GM23338 (cell line): Measurements from ENCODE around the gene STIP1. TPM values are rescaled to one million over a fixed set of nuclear protein-coding genes. Genes with fewer than 3 reads are reported as not detected.

Experiments
- CREB1 ChIP-seq: fragments of 250-450 bp; sonication (Bioruptor Pico); IDR thresholded peaks from 2 replicates; pipeline ENCODE4 v1.5.0; 2020; ENCODE audit warnings: low read depth, mild to moderate bottlenecking, moderate library complexity
- CTCF ChIP-seq, 2 experiments: fragments of 200-600 bp in 1 of 2; sonication (generic) in 1 of 2; conservative IDR thresholded peaks; 2 replicates each; pipeline versions ENCODE4 v1.5.1 to v1.6.1; 2016 to 2017; ENCODE audit warnings: antibody characterized with exemption in 2 of 2, low read depth in 2 of 2, mild to moderate bottlenecking in 2 of 2, moderate library complexity in 1 of 2
- ETS1 ChIP-seq: IDR thresholded peaks from 2 replicates; pipeline ENCODE4 v1.6.1; 2016; ENCODE audit warnings: antibody characterized with exemption
- EZH2 ChIP-seq: fragments of 200-600 bp; sonication (generic); IDR thresholded peaks from one replicate; pipeline ENCODE4 v1.8.0; 2017; ENCODE audit warnings: antibody characterized with exemption, mild to moderate bottlenecking, low read depth; ENCODE audit not compliant: unreplicated experiment
- JUNB ChIP-seq: IDR thresholded peaks from one replicate; pipeline ENCODE4 v1.6.1; 2016; ENCODE audit warnings: antibody characterized with exemption; ENCODE audit not compliant: unreplicated experiment
- POLR2AphosphoS5 ChIP-seq: IDR thresholded peaks from 2 replicates; pipeline ENCODE4 v1.6.1; 2016; ENCODE audit warnings: antibody characterized with exemption, low read depth
- STAT1 ChIP-seq: IDR thresholded peaks from one replicate; pipeline ENCODE4 v1.6.1; 2016; ENCODE audit warnings: antibody characterized with exemption; ENCODE audit not compliant: unreplicated experiment
- ZNF114 ChIP-seq: fragments of 250-450 bp; sonication (Bioruptor Pico); IDR thresholded peaks from 2 replicates; pipeline ENCODE4 v1.5.0; 2020; ENCODE audit warnings: mild to moderate bottlenecking, moderate library complexity
- ZNF462 ChIP-seq: fragments of 250-450 bp; sonication (Bioruptor Pico); IDR thresholded peaks from 2 replicates; pipeline ENCODE4 v1.5.0; 2020; ENCODE audit warnings: mild to moderate bottlenecking, moderate library complexity
- polyA plus RNA-seq: library from polyadenylated mRNA; unstranded; fragments of >200 nt; fragmentation: Nextera tagmentation; extraction: Ambion mirVana; gene quantifications from 2 replicates; pipeline ENCODE4 v1.2.1, GENCODE V29; 2016
- total RNA-seq: library from RNA; depleted of rRNA; stranded (reverse); fragments of >200 nt; shearing (Covaris generic); gene quantifications from 2 replicates; pipeline ENCODE4 v1.2.3, GENCODE V29; 2014

Gene STIP1
- total and polyA plus RNA-seq, 2 experiments from 2014 or later: 213 to 351 TPM

- TF ChIP-seq ZNF462: no peak
- no peak for TF ChIP-seq EZH2
- no peak for TF ChIP-seq POLR2AphosphoS5
- TF ChIP-seq CTCF (conservative IDR thresholded peaks at IDR 0.05; ENCODE audit: low read depth in 2 of 2): no peak
- no peak for TF ChIP-seq CREB1
- no peak for TF ChIP-seq JUNB
- no peak for TF ChIP-seq ETS1
- no peak for TF ChIP-seq ZNF114
- TF ChIP-seq STAT1: no peak
Measured at GRCh38 chr11:64201543-64201942, 15.6 kb downstream of the STIP1 start (continued).
